ENCODE results near the gene FAM89B.
A peak's percentile ranks its signal among the peaks of the same experiment; 100 is the strongest.

The FAM89B gene

DNA sequence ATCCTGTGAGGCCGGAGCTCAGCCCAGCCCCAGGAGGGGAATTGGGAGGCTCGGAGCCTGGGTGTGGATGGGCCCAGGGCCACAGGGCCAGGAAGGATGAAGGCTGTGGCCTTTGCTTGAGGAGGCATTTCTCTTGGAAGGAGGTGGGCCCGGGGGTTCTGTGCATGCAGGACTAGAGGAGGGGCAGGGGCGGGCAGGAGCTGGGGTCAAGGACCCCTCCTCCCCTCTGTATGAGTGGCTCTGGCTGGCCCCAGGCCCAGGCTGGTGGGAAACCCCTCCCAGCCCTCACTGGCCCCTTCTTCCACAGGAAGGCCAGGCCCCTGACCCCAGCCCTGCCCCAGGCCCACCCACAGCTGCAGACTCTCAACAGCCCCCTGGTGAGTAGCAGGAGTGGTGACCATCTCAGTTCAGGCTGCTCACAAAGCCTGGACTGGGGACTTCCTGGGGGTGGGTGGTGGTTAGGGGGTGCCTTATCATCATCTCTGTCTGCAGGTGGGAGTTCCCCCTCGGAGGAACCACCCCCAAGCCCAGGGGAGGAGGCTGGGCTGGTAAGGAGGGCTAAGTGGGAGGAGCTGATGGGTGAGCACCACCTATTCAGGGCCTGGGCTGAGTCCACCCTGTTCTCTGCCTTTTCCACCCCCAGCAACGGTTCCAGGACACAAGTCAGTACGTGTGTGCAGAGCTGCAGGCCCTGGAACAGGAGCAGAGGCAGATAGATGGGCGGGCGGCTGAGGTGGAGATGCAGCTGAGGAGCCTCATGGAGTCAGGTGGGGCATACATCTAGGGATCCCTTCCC is 17.3 kb downstream of the FAM89B start:
- no peaks in the 10 kb centered on the region for H3K4me1 ChIP-seq
- no peaks in the 10 kb centered on the region; the same call in 1 of the 2 replicates for H3K36me3 ChIP-seq (replicated peaks)
- in situ Hi-C loops (cut with MboI; ENCODE audit: low sequenced_read_pairs): no loop called here
- no peak for DNase-seq (ENCODE audit: low spot score in 2 of 2)
- no peak overlapping the region for H3K4me3 ChIP-seq
- no peaks in the 10 kb centered on the region for H3K27me3 ChIP-seq (ENCODE audit: low read depth)
- no peaks in the 10 kb centered on the region for H3K9me3 ChIP-seq

DNA sequence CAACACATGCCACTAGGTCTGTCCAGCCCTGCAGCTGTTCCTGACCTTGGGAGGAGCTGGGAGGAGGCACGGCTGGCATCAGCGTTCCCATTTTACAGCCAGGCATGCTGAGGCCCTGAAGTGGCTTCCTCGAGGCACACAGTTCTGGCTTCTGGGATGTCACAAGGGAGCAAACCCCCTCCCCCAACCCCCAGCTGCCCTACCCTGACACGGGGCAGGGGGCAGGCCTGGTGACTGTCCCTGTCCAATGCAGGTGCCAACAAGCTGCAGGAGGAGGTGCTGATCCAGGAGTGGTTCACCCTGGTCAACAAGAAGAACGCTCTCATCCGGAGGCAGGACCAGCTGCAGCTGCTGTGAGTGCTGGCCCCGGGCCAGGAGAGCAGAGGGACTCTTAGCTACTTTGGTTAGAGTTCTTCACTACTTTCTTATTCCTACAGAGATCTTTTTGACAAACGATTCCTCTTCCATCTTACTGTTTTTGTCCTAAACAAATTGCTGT is 18.0 kb downstream of the FAM89B start:
- Histone ChIP-seq H3K9me3 (no peaks in the 10 kb centered on the region), H3K36me3 (replicated peaks) (no peaks in the 10 kb centered on the region; the same call in 1 of the 2 replicates), H3K4me3 (no peak overlapping the region), H3K4me1 (no peaks in the 10 kb centered on the region), H3K27me3 (ENCODE audit: low read depth) (no peaks in the 10 kb centered on the region)
- no peak for DNase-seq (ENCODE audit: low spot score in 2 of 2)
- in situ Hi-C loops (cut with MboI; ENCODE audit: low sequenced_read_pairs): no loop called here

GRCh38 chr11:65591939-65592857 is 19.9 kb downstream of the FAM89B start:
- H3K4me3 ChIP-seq: no peak overlapping the region
- H3K27me3 ChIP-seq (ENCODE audit: low read depth): no peaks in the 10 kb centered on the region
- no peaks in the 10 kb centered on the region for H3K4me1 ChIP-seq
- in situ Hi-C loops (cut with MboI; ENCODE audit: low sequenced_read_pairs): no loop called here
- H3K36me3 ChIP-seq (replicated peaks): no peaks in the 10 kb centered on the region
- H3K9me3 ChIP-seq: no peaks in the 10 kb centered on the region
- no peak for DNase-seq (ENCODE audit: low spot score in 2 of 2)

DNA sequence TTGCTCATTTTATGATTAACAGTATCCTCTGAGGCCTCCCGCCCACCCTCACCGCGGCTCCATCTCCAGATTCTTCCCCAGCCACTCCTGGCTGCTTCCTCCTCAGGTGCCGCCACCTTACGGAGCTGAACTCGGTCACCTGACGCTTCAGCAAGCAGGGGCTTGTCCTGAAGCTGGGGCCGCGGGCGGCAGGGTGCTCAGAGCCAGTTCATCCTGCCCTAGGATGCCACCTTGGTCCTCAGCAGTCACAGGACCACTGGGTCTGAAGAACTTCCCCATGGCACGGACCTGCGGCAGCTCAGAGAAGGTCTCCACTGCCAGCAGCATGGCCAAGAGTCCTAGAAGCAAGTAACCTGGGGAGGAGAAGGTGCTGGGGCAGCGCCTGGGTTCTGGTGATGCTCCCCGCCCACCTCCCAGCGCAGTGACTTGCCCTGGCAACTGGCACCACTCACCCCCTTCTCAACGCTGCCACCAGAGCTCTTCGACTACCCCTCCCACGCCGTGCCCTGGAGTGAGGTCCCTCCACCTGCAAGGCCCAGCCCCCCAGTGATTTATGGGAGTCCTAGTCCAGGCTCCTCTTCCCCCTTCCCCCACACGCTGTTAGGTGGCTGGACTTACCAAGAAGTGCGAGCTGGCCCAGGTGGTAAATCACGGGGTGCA is 20.6 kb downstream of the FAM89B start:
- DNase-seq (ENCODE audit: low spot score in 2 of 2): no peak
- no peaks in the 10 kb centered on the region for H3K9me3 ChIP-seq
- no peaks in the 10 kb centered on the region for H3K4me1 ChIP-seq
- H3K36me3 ChIP-seq (replicated peaks): peaks cover 4% of the 10 kb centered on the region
- H3K27me3 ChIP-seq (ENCODE audit: low read depth): no peaks in the 10 kb centered on the region
- no peak overlapping the region for H3K4me3 ChIP-seq
- in situ Hi-C loops (cut with MboI; ENCODE audit: low sequenced_read_pairs): no loop called here

GRCh38 chr11:65593518-65594414 is 21.4 kb downstream of the FAM89B start:
- Histone ChIP-seq H3K4me1 (no peaks in the 10 kb centered on the region), H3K36me3 (replicated peaks) (peaks cover 9% of the 10 kb centered on the region), H3K4me3 (no peak overlapping the region), H3K27me3 (ENCODE audit: low read depth) (no peaks in the 10 kb centered on the region), H3K9me3 (no peaks in the 10 kb centered on the region)
- DNase-seq (ENCODE audit: low spot score in 2 of 2): peak in 1 of 2 experiments; percentile 61
- in situ Hi-C loops (cut with MboI; ENCODE audit: low sequenced_read_pairs): no loop called here

DNA sequence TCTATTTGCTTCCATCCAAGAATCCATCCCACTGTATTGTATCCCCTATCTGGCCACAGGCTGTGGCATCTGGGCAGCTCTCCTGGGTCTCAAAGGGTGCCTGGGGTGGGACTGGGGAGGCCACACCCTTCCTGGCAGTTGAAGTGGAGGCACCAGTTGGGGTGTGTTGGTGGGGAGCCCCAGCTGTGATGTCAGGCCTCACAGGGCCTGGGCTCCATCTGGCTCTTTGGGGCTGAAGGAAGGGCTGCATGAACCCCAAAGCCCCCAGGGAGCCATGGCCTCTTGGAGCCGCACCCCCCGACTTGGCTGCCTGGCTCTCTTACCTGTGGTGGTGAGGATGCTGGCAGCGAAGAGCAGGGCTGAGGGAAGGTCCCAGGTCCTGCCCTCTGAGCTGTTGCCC is 22.8 kb downstream of the FAM89B start:
- H3K36me3 ChIP-seq (replicated peaks): peaks cover 9% of the 10 kb centered on the region
- H3K9me3 ChIP-seq: no peaks in the 10 kb centered on the region
- H3K4me3 ChIP-seq: no peak overlapping the region
- no peaks in the 10 kb centered on the region for H3K4me1 ChIP-seq
- no peaks in the 10 kb centered on the region for H3K27me3 ChIP-seq (ENCODE audit: low read depth)
- no peak for DNase-seq (ENCODE audit: low spot score in 2 of 2)
- in situ Hi-C loops (cut with MboI; ENCODE audit: low sequenced_read_pairs): no loop called here

DNA sequence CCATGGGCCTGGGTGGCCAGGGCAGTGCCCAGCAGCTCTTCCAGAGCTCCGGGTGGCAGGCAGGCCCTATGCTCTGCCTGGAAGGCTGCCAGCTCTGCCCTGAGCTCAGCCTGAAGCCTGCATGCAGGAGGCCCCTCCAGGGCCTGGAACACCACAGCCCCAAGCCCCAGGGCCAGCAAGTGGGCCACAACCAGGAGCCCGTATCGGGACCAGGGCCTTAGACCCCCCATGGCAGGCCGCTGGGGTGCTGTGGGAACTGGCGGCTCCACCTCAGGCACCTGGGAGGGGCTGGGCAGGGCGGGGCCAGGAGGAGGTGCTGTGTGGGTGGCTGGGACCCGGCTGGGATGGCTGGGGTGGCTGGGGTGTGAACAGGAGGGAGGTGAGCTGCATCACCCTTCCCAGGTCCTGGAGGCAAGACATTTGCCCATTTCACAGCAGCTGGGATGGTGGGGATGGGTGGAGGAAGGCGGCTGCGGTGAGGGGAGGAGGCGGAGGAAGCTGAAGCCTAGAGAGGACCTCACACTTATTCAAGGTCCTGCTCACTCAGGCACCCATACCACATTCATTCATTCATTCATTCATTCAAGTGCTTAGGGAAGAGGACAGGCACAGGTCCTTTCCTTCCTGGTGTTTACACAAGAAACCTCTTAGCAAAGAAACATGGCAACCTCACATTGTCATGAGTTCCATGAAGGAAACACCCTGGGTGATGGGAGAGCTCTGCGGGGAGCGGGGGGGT is 23.4 kb downstream of the FAM89B start, which contains the start of gene KCNK7:
KCNK7 (minus strand) TSS at position 258 of the 739 bp plus-strand sequence; CDS start at position 230, 28 bp downstream.
- peaks cover 9% of the 10 kb centered on the region for H3K36me3 ChIP-seq (replicated peaks)
- no peaks in the 10 kb centered on the region for H3K9me3 ChIP-seq
- no peaks in the 10 kb centered on the region for H3K4me1 ChIP-seq
- H3K4me3 ChIP-seq: no peak within 1 kb of the TSS
- in situ Hi-C loops (cut with MboI; ENCODE audit: low sequenced_read_pairs): no loop called here
- no peaks in the 10 kb centered on the region for H3K27me3 ChIP-seq (ENCODE audit: low read depth)
- no peak for DNase-seq (ENCODE audit: low spot score in 2 of 2)

DNA sequence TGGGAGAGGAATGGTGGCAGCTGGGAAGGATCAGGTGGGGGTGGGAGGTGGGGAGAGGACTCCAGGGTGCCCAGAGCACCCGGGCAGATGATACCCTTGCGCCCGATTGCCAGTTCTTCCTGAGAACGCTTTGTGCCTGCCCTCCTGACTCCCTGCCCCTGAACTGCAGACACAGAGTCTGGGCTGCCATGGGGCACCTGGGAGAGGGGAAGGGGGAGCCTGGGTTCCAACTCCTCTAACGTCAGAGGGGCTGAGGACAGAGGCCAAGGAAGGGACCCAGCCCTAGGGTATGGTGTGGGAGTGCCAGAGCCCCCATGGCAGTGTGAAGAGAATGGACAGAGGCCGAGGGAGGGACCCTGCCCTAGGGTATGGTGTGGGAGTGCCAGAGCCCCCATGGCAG is 24.2 kb downstream of the FAM89B start:
- no peak for DNase-seq (ENCODE audit: low spot score in 2 of 2)
- H3K27me3 ChIP-seq (ENCODE audit: low read depth): no peaks in the 10 kb centered on the region
- no peaks in the 10 kb centered on the region for H3K4me1 ChIP-seq
- H3K9me3 ChIP-seq: no peaks in the 10 kb centered on the region
- no peak overlapping the region for H3K4me3 ChIP-seq
- in situ Hi-C loops (cut with MboI; ENCODE audit: low sequenced_read_pairs): no loop called here
- peaks cover 9% of the 10 kb centered on the region for H3K36me3 ChIP-seq (replicated peaks)

DNA sequence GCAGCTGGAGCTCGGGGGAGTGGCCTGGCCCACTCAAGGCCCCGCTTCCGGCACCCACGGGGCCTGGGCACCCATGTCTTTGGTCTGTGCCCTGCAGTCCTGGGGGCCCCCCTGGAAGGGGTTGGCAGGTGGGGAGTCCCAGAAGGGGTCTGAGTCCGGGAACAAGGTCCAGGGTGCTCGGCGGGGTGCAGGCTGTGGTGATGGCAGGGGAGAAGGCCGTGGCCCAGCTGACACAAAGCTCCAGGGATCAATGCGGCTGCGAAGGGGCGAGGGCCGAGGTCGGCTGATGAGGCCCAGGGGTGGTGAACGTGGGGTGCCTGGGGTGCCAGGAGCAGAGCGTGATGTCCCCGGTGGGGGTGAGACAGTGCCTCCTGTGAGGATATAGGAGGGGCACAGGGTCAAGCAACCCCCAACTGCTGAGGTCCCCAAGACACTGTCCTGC is 25.9 kb downstream of the FAM89B start:
- H3K9me3 ChIP-seq: no peaks in the 10 kb centered on the region

DNA sequence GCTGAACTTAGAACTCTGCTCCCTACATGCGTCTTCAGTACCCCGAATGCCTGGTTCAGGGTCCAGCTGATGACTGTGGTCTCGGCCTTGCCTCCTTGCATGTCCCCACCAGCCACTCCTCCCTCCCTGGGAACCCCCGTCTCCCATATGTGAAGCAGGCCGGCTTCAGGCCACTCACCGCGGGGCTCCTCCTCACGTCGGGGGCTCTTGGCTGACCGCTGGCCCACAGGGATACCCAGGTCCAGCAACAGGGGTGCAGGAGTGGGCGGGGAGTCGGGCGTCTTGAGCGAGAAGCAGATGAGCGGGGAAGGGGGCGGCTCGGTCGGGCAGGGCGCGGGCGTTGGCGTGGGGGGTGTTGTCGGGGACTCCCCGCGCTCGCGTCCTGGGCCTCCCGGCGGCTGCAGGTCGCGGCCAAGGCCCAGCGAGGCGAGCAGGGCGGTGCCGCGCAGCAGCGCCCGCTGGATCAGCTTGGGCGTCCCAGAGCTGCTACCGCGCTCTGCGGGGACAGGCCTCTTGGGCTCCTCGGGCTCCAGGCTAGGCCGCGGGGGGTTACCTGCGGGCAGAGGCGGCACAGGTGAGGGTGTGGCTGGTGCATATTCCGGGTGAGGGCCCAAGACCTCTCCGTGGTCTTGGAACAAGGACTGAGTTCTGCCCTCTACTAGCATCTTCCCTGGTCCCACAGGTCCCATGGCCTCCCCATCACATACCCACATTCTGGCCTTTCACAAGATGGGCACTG is 27.0 kb downstream of the FAM89B start:
- Histone ChIP-seq H3K36me3 (replicated peaks) (peaks cover 15% of the 10 kb centered on the region), H3K4me1 (no peaks in the 10 kb centered on the region), H3K4me3 (no peak overlapping the region), H3K9me3 (no peaks in the 10 kb centered on the region), H3K27me3 (ENCODE audit: low read depth) (no peaks in the 10 kb centered on the region)
- in situ Hi-C loops (cut with MboI; ENCODE audit: low sequenced_read_pairs): no loop called here
- no peak for DNase-seq (ENCODE audit: low spot score in 2 of 2)

More for the DNA sequence above, 25.9 kb downstream of the FAM89B start:
- in situ Hi-C loops (cut with MboI; ENCODE audit: low sequenced_read_pairs): no loop called here
- peaks cover 9% of the 10 kb centered on the region for H3K36me3 ChIP-seq (replicated peaks)
- no peak for DNase-seq (ENCODE audit: low spot score in 2 of 2)
- H3K4me1 ChIP-seq: no peaks in the 10 kb centered on the region
- H3K4me3 ChIP-seq: no peak overlapping the region
- no peaks in the 10 kb centered on the region for H3K27me3 ChIP-seq (ENCODE audit: low read depth)

DNA sequence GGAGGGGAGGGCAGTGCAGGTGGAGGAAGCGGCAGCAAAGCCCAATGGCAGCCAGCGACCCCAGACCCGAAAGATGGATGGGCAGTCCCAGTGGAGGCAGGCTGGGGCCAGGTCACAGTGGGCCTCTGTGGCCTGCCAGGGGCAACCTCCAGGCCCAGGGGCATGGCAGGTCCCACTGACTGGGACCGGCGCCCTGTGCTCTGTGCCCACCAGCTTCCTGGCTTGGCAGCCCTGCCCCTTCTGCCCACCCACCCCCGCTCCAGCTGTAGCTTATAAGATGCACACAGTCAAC is 27.6 kb downstream of the FAM89B start:
- no peak overlapping the region for H3K4me3 ChIP-seq
- in situ Hi-C loops (cut with MboI; ENCODE audit: low sequenced_read_pairs): no loop called here
- no peaks in the 10 kb centered on the region for H3K4me1 ChIP-seq
- H3K27me3 ChIP-seq (ENCODE audit: low read depth): no peaks in the 10 kb centered on the region
- peaks cover 19% of the 10 kb centered on the region for H3K36me3 ChIP-seq (replicated peaks)
- no peaks in the 10 kb centered on the region for H3K9me3 ChIP-seq
- no peak for DNase-seq (ENCODE audit: low spot score in 2 of 2)

DNA sequence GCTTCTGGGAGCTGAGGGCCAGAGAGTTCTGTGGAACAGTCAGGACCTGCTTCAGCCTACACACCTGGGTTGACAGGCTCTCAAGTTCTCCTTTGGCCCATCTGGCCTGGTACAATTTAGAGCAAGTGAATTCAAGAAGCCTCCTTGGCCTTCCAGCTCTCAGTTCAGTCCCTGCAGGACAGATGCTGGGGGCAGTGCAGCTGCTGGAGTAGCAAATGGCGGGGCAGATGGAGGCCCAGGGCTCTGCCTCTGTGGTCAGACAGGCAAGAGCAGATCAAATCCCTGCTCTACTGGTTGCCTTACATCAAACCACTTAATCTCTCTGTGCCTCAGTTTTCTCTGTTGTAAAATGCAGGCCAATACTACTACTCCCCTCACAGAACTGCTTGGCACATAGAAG is 31.9 kb downstream of the FAM89B start:
- in situ Hi-C loops (cut with MboI; ENCODE audit: low sequenced_read_pairs): no loop called here
- Histone ChIP-seq H3K4me3 (no peak overlapping the region), H3K4me1 (no peaks in the 10 kb centered on the region), H3K36me3 (replicated peaks) (peaks cover 19% of the 10 kb centered on the region), H3K27me3 (ENCODE audit: low read depth) (no peaks in the 10 kb centered on the region), H3K9me3 (no peaks in the 10 kb centered on the region)
- no peak for DNase-seq (ENCODE audit: low spot score in 2 of 2)
